IMR-90 (cell line): ENCODE results near the gene RPTOR. TPM values are rescaled to one million over a fixed set of nuclear protein-coding genes. Genes with fewer than 3 reads are reported as not detected.

Source experiments
- ATAC-seq: fragments of 200-7000 bp; cut with Tn5 transposase; 2 replicates; pipeline ENCODE4 v1.9.1; 2020; ENCODE audit warnings: low read depth, mild to moderate bottlenecking, moderate library complexity
- BruUV-seq: library from RNA; stranded (reverse); fragments of 400-500 nt; replicated peaks from 2 replicates; lab custom pipeline; 2021; lab: Mats Ljungman, UMichigan
- CTCF ChIA-PET: fragments of 300-600 bp; formaldehyde crosslinking; extraction: SDS; loops from one replicate; lab custom pipeline; 2021; ENCODE audit warnings: antibody characterized with exemption; lab: Yijun Ruan, JAX
- POLR2A ChIA-PET: fragments of 300-600 bp; sonication (Branson Sonifier 250); formaldehyde crosslinking; loops from one replicate; lab custom pipeline; 2022; ENCODE audit warnings: antibody characterized with exemption; ENCODE audit not compliant: unreplicated experiment; lab: Charles Lee
- DNase-seq: peaks from one replicate; pipeline ENCODE4 v3.0.0; 2013
- H2AFZ ChIP-seq: replicated peaks from 2 replicates; pipeline ENCODE3; 2013; ENCODE audit warnings: low read length, mild to moderate bottlenecking; ENCODE audit not compliant: poor library complexity
- H2AK5ac ChIP-seq: 2 replicates; pipeline ENCODE4 v1.6.1; 2013; ENCODE audit warnings: low read depth, low read length, inconsistent platforms
- H2AK9ac ChIP-seq: replicated peaks from 2 replicates; pipeline ENCODE3; 2013; ENCODE audit warnings: mild to moderate bottlenecking, low read depth, low read length, moderate library complexity; ENCODE audit not compliant: poor library complexity
- H2BK120ac ChIP-seq: 2 replicates; pipeline ENCODE4 v1.6.1; 2013; ENCODE audit warnings: low read depth, low read length, inconsistent platforms
- H2BK15ac ChIP-seq: 3 replicates; pipeline ENCODE4 v1.6.1; 2013; ENCODE audit warnings: low read depth, low read length, inconsistent platforms
- H2BK20ac ChIP-seq: 2 replicates; pipeline ENCODE4 v1.6.1; 2013; ENCODE audit warnings: low read depth, mild to moderate bottlenecking, inconsistent platforms, low read length, moderate library complexity
- H2BK5ac ChIP-seq: 2 replicates; pipeline ENCODE4 v1.6.1; 2013; ENCODE audit warnings: mild to moderate bottlenecking, low read depth, low read length, inconsistent platforms; ENCODE audit not compliant: poor library complexity, severe bottlenecking
- H3K14ac ChIP-seq: replicated peaks from 2 replicates; pipeline ENCODE4 v1.6.1; 2013; ENCODE audit warnings: low read depth, low read length, inconsistent platforms
- H3K18ac ChIP-seq: 2 replicates; pipeline ENCODE4 v1.6.1; 2013; ENCODE audit warnings: low read depth, low read length, control low read depth
- H3K23ac ChIP-seq: 2 replicates; pipeline ENCODE4 v1.6.1; 2013; ENCODE audit warnings: low read depth, low read length, inconsistent platforms
- H3K27ac ChIP-seq: 2 replicates; pipeline ENCODE4 v1.5.1; 2013; ENCODE audit warnings: mild to moderate bottlenecking, control low read depth, low read length; ENCODE audit not compliant: insufficient read depth
- H3K27me3 ChIP-seq: 2 replicates; pipeline ENCODE4 v1.6.1; 2013; ENCODE audit warnings: low read length; ENCODE audit not compliant: control insufficient read depth, insufficient read depth
- H3K36me3 ChIP-seq: 2 replicates; pipeline ENCODE4 v1.6.1; 2013; ENCODE audit warnings: low read length, mixed read lengths; ENCODE audit not compliant: control insufficient read depth, insufficient read depth
- H3K4ac ChIP-seq: 2 replicates; pipeline ENCODE4 v1.6.1; 2013; ENCODE audit warnings: low read depth, low read length, inconsistent platforms
- H3K4me1 ChIP-seq: 2 replicates; pipeline ENCODE4 v1.6.1; 2013; ENCODE audit warnings: low read length, mixed read lengths; ENCODE audit not compliant: control insufficient read depth, insufficient read depth
- H3K4me2 ChIP-seq: 2 replicates; pipeline ENCODE4 v1.6.1; 2013; ENCODE audit warnings: low read depth, mild to moderate bottlenecking, control low read depth, low read length, moderate library complexity
- H3K4me3 ChIP-seq: 2 replicates; pipeline ENCODE4 v1.5.1; 2013; ENCODE audit warnings: low read depth, mild to moderate bottlenecking, control low read depth, low read length, moderate library complexity; ENCODE audit not compliant: insufficient read depth
- H3K56ac ChIP-seq: 2 replicates; pipeline ENCODE4 v1.6.1; 2013; ENCODE audit warnings: low read length, inconsistent platforms; ENCODE audit not compliant: insufficient read depth; ENCODE audit errors: extremely low read depth
- H3K79me1 ChIP-seq, 2 experiments: 2 replicates each; pipeline ENCODE4 v1.6.1; 2013; ENCODE audit warnings: low read length in 2 of 2, inconsistent platforms in 1 of 2, low read depth in 1 of 2
- H3K9ac ChIP-seq: 2 replicates; pipeline ENCODE4 v1.6.1; 2013; ENCODE audit warnings: low read depth, low read length, control low read depth
- H3K9me1 ChIP-seq: 2 replicates; pipeline ENCODE4 v1.6.1; 2013; ENCODE audit warnings: low read length, inconsistent platforms; ENCODE audit not compliant: insufficient read depth
- H3K9me3 ChIP-seq: 2 replicates; pipeline ENCODE4 v1.6.1; 2013; ENCODE audit warnings: low read length; ENCODE audit not compliant: control insufficient read depth, insufficient read depth
- H4K20me1 ChIP-seq: 2 replicates; pipeline ENCODE4 v1.6.1; 2013; ENCODE audit warnings: low read length, inconsistent platforms; ENCODE audit not compliant: insufficient read depth
- H4K5ac ChIP-seq: 2 replicates; pipeline ENCODE4 v1.6.1; 2013; ENCODE audit warnings: mild to moderate bottlenecking, low read depth, low read length, control low read depth
- H4K8ac ChIP-seq, 2 experiments: 2 replicates each; pipeline ENCODE4 v1.6.1; 2013; ENCODE audit warnings: low read depth in 2 of 2, low read length in 2 of 2, control low read depth in 1 of 2, inconsistent platforms in 1 of 2
- H4K91ac ChIP-seq: 2 replicates; pipeline ENCODE4 v1.6.1; 2013; ENCODE audit warnings: low read depth, low read length, inconsistent platforms; ENCODE audit not compliant: insufficient read depth
- CEBPB ChIP-seq: IDR thresholded peaks from 2 replicates; pipeline ENCODE4 v1.6.1; 2012; ENCODE audit warnings: low read depth, low read length, improper control_type of control experiment
- FOS ChIP-seq: fragments of 150-350 bp; IDR thresholded peaks from 2 replicates; pipeline ENCODE4 v1.6.1; 2016; ENCODE audit warnings: low read depth, low read length
- RFX5 ChIP-seq: IDR thresholded peaks from 2 replicates; pipeline ENCODE4 v1.8.0; 2012; ENCODE audit warnings: low read depth, mild to moderate bottlenecking, low read length, moderate library complexity
- USF2 ChIP-seq: fragments of 150-350 bp; IDR thresholded peaks from 2 replicates; pipeline ENCODE4 v1.6.1; 2017; ENCODE audit warnings: mild to moderate bottlenecking, antibody characterized with exemption, low read length, low read depth
- WGBS, 2 experiments: methylation state at CpG; one replicate each; pipeline versions ENCODE4 v1.1.5 to v1.1.7; 2013; ENCODE audit warnings: missing lambda C conversion rate in 2 of 2; ENCODE audit not compliant: insufficient read length in 1 of 2; ENCODE audit errors: extremely low coverage in 2 of 2; 5-methylcytosine and 5-hydroxymethylcytosine counted together
- dilution Hi-C: fragments of 300-500 bp; cut with HindIII; formaldehyde crosslinking; loops from one replicate; pipeline ENCODE4 v1.14.3; 2018; ENCODE audit warnings: low sequenced_read_pairs; ENCODE audit not compliant: unreplicated experiment
- in situ Hi-C: fragments of 300-500 bp; cut with MboI; formaldehyde crosslinking; loops from 3 replicates; pipeline ENCODE4 v1.14.3; 2019; ENCODE audit warnings: low sequenced_read_pairs, inconsistent platforms, mixed read lengths
- intact Hi-C: fragments of 100-400 bp; cut with micrococcal nuclease; formaldehyde crosslinking; loops from 2 replicates; pipeline ENCODE4 v1.10.0; 2022
- polyA plus RNA-seq, 3 experiments: library from polyadenylated mRNA; depleted of rRNA; stranded (reverse); fragments of >200 nt; gene quantifications; 2 replicates each; pipeline ENCODE4 v1.2.3, GENCODE V29; 2012; ENCODE audit warnings: low replicate concordance in 1 of 3
- total RNA-seq: library from RNA; depleted of rRNA; stranded (reverse); fragments of >200 nt; gene quantifications from 2 replicates; pipeline ENCODE4 v1.2.3, GENCODE V29; 2012

The RPTOR gene
- total and polyA plus RNA-seq, 2 of the 4 experiments (the other 2 are of a cell fraction): 10.8 to 14.7 TPM

GRCh38 chr17:80561541-80562114 lies 17.0 kb downstream of the RPTOR start:
- dilution Hi-C loops: no loop called here

More at GRCh38 chr17:80561541-80562114, 17.0 kb downstream of the RPTOR start:
- Histone ChIP-seq H3K18ac (no peak overlapping the region), H3K9me3 (no peaks in the 10 kb centered on the region), H3K79me1 (peaks cover 35 to 75% of the 10 kb centered on the region in 2 experiments), H3K4me2 (no peak overlapping the region), H2AK9ac (no peak overlapping the region), H3K9ac (no peak overlapping the region), H3K27ac (no peak overlapping the region), H4K5ac (no peak overlapping the region), H3K36me3 (no peaks in the 10 kb centered on the region), H3K27me3 (no peaks in the 10 kb centered on the region), H3K14ac (no peak overlapping the region), H3K4me1 (peaks cover 15% of the 10 kb centered on the region), H3K23ac (peak overlapping the region; percentile 71; the same call in 1 of the 2 replicates), H2BK5ac (peak overlapping the region; percentile 12), H2AFZ (no peak overlapping the region), H3K4me3 (no peak overlapping the region), H3K4ac (peak overlapping the region; percentile 50), H4K8ac (no peak overlapping the region), H2BK20ac (peak overlapping the region; percentile 41; the same call in 1 of the 2 replicates), H3K9me1 (peaks cover 40% of the 10 kb centered on the region), H2BK15ac (no peak overlapping the region; the same call in 2 of the 3 replicates), H2BK120ac (no peak overlapping the region), H3K56ac (no peak overlapping the region), H2AK5ac (peak overlapping the region; percentile 72), H4K20me1 (peaks cover 27% of the 10 kb centered on the region; the same call in 1 of the 2 replicates), H4K91ac (no peak overlapping the region)
- ATAC-seq (no peak), DNase-seq (no peak)
- intact Hi-C loops (loop anchor here (5.0 kb wide), 1 partner anchor 134 kb away; no protein-coding TSS in a partner anchor), in situ Hi-C loops (no loop called here)
- BruUV-seq: no TSS peak
- TF ChIP-seq FOS: no peak
- no peak for TF ChIP-seq CEBPB
- no peak for TF ChIP-seq USF2
- TF ChIP-seq RFX5: no peak
- ChIA-PET POLR2A (no interaction called here), CTCF (no interaction called here)
- WGBS, 2 experiments: 100% methylated on average over 2 of the region's 4 CpGs; no CpG with 5 or more reads in 1 of the 2 experiments
